WTC11 (cell line): ENCODE data around the gene CXCR3. TPM values are rescaled to one million over a fixed set of nuclear protein-coding genes. Genes with fewer than 3 reads are reported as not detected.

Source experiments
- ATAC-seq: fragments of 200-7000 bp; cut with Tn5 transposase; 2 replicates; pipeline ENCODE4 v1.10.0; 2021; ENCODE audit warnings: mild to moderate bottlenecking, moderate library complexity
- CTCF ChIA-PET: fragments of 300-600 bp; sonication (Branson Sonifier 250); formaldehyde crosslinking; loops from one replicate; lab custom pipeline; 2021; ENCODE audit warnings: antibody characterized with exemption; lab: Charles Lee
- POLR2A ChIA-PET: fragments of 350-600 bp; sonication (Branson Sonifier 250); formaldehyde crosslinking; loops from one replicate; lab custom pipeline; 2021; ENCODE audit warnings: antibody characterized with exemption; lab: Charles Lee
- DNase-seq: peaks from one replicate; pipeline ENCODE4 v3.0.0; 2021; ENCODE audit warnings: low spot score
- H3K27ac Mint-ChIP-seq: 2 replicates; pipeline ENCODE4 v1.8.0; 2021; ENCODE audit warnings: mixed read lengths
- H3K27me3 Mint-ChIP-seq: 2 replicates; pipeline ENCODE4 v1.8.0; 2021; ENCODE audit warnings: low read depth, mild to moderate bottlenecking, moderate library complexity, mixed read lengths
- H3K36me3 Mint-ChIP-seq: 2 replicates; pipeline ENCODE4 v1.8.0; 2021; ENCODE audit warnings: mixed read lengths
- H3K4me1 Mint-ChIP-seq: 2 replicates; pipeline ENCODE4 v1.8.0; 2022; ENCODE audit warnings: mixed read lengths
- H3K4me3 Mint-ChIP-seq: 2 replicates; pipeline ENCODE4 v1.8.0; 2021; ENCODE audit warnings: mild to moderate bottlenecking, moderate library complexity, mixed read lengths
- H3K9me3 Mint-ChIP-seq: 2 replicates; pipeline ENCODE4 v1.8.0; 2021; ENCODE audit warnings: mixed read lengths
- CBFB ChIP-seq: sonication (generic); formaldehyde crosslinking; IDR thresholded peaks from 2 replicates; pipeline ENCODE4 v1.8.1; 2022; ENCODE audit warnings: mild to moderate bottlenecking, low read depth, missing genetic modification reagents
- CREB1 ChIP-seq: sonication (generic); formaldehyde crosslinking; IDR thresholded peaks from 2 replicates; pipeline ENCODE4 v1.8.0; 2023; ENCODE audit warnings: mild to moderate bottlenecking, missing genetic modification reagents
- EMX1 ChIP-seq: fragments of 250-450 bp; sonication (Bioruptor Pico); IDR thresholded peaks from 2 replicates; pipeline ENCODE4 v1.8.0; 2021; ENCODE audit warnings: mild to moderate bottlenecking
- ESRRA ChIP-seq: sonication (generic); formaldehyde crosslinking; IDR thresholded peaks from 2 replicates; pipeline ENCODE4 v1.8.1; 2022; ENCODE audit warnings: mild to moderate bottlenecking, missing genetic modification reagents, borderline replicate concordance
- GTF2I ChIP-seq: fragments of 250-450 bp; sonication (Bioruptor Pico); conservative IDR thresholded peaks from 2 replicates; pipeline ENCODE4 v1.4.0; 2021; ENCODE audit warnings: mild to moderate bottlenecking
- NFYB ChIP-seq: sonication (generic); formaldehyde crosslinking; conservative IDR thresholded peaks from 2 replicates; pipeline ENCODE4 v1.8.0; 2022; ENCODE audit warnings: low read depth, missing genetic modification reagents
- NR2C2 ChIP-seq: sonication (generic); formaldehyde crosslinking; IDR thresholded peaks from 2 replicates; pipeline ENCODE4 v1.8.0; 2022; ENCODE audit warnings: mild to moderate bottlenecking, missing genetic modification reagents
- OVOL2 ChIP-seq: fragments of 250-450 bp; sonication (Bioruptor Pico); IDR thresholded peaks from 2 replicates; pipeline ENCODE4 v1.9.0; 2021; ENCODE audit warnings: mild to moderate bottlenecking, borderline replicate concordance
- PRRX2 ChIP-seq: fragments of 250-450 bp; sonication (Bioruptor Pico); IDR thresholded peaks from 2 replicates; pipeline ENCODE4 v1.8.0; 2021; ENCODE audit warnings: mild to moderate bottlenecking
- RELA ChIP-seq: sonication (generic); formaldehyde crosslinking; IDR thresholded peaks from 2 replicates; pipeline ENCODE4 v1.8.1; 2022; ENCODE audit warnings: missing genetic modification reagents, mild to moderate bottlenecking, borderline replicate concordance
- TCF7 ChIP-seq: sonication (generic); formaldehyde crosslinking; IDR thresholded peaks from 2 replicates; pipeline ENCODE4 v1.8.0; 2022; ENCODE audit warnings: mild to moderate bottlenecking, low read depth, missing genetic modification reagents, moderate library complexity
- TP53 ChIP-seq: sonication (generic); formaldehyde crosslinking; IDR thresholded peaks from 2 replicates; pipeline ENCODE4 v1.8.1; 2023; ENCODE audit warnings: mild to moderate bottlenecking, missing genetic modification reagents
- ZBTB21 ChIP-seq: sonication (generic); formaldehyde crosslinking; IDR thresholded peaks from 2 replicates; pipeline ENCODE4 v1.8.1; 2023; ENCODE audit warnings: mild to moderate bottlenecking, missing genetic modification reagents, borderline replicate concordance
- total RNA-seq: library from RNA; stranded (reverse); gene quantifications from 3 replicates; pipeline ENCODE4 v1.2.3, GENCODE V29; 2021
- TF ChIP-seq, protein P1 (sequence below): fragments of 250-450 bp; sonication (Bioruptor Pico); IDR thresholded peaks from 2 replicates; pipeline ENCODE4 v1.9.0; 2021; ENCODE audit warnings: mild to moderate bottlenecking
- TF ChIP-seq, protein P2 (sequence below): sonication (generic); formaldehyde crosslinking; IDR thresholded peaks from 2 replicates; pipeline ENCODE4 v1.8.1; 2022; ENCODE audit warnings: mild to moderate bottlenecking, moderate library complexity, missing genetic modification reagents
- TF ChIP-seq, protein P3 (sequence below): sonication (generic); formaldehyde crosslinking; IDR thresholded peaks from 2 replicates; pipeline ENCODE4 v1.8.1; 2022; ENCODE audit warnings: mild to moderate bottlenecking, missing genetic modification reagents, moderate library complexity, borderline replicate concordance
- TF ChIP-seq, protein P4 (sequence below): sonication (generic); formaldehyde crosslinking; IDR thresholded peaks from 2 replicates; pipeline ENCODE4 v1.8.1; 2023; ENCODE audit warnings: mild to moderate bottlenecking, missing genetic modification reagents
- TF ChIP-seq, protein P5 (sequence below): sonication (generic); formaldehyde crosslinking; IDR thresholded peaks from 2 replicates; pipeline ENCODE4 v1.8.1; 2023; ENCODE audit warnings: mild to moderate bottlenecking, missing genetic modification reagents, moderate library complexity
- TF ChIP-seq, protein P6 (sequence below): sonication (generic); formaldehyde crosslinking; IDR thresholded peaks from 2 replicates; pipeline ENCODE4 v1.8.0; 2022; ENCODE audit warnings: mild to moderate bottlenecking, missing genetic modification reagents
- TF ChIP-seq, protein P7 (sequence below): sonication (generic); formaldehyde crosslinking; IDR thresholded peaks from 2 replicates; pipeline ENCODE4 v1.8.0; 2023; ENCODE audit warnings: missing genetic modification reagents

CXCR3 gene
- total RNA-seq, 1 experiment from 2014 or later, result 0.11 TPM

DNA sequence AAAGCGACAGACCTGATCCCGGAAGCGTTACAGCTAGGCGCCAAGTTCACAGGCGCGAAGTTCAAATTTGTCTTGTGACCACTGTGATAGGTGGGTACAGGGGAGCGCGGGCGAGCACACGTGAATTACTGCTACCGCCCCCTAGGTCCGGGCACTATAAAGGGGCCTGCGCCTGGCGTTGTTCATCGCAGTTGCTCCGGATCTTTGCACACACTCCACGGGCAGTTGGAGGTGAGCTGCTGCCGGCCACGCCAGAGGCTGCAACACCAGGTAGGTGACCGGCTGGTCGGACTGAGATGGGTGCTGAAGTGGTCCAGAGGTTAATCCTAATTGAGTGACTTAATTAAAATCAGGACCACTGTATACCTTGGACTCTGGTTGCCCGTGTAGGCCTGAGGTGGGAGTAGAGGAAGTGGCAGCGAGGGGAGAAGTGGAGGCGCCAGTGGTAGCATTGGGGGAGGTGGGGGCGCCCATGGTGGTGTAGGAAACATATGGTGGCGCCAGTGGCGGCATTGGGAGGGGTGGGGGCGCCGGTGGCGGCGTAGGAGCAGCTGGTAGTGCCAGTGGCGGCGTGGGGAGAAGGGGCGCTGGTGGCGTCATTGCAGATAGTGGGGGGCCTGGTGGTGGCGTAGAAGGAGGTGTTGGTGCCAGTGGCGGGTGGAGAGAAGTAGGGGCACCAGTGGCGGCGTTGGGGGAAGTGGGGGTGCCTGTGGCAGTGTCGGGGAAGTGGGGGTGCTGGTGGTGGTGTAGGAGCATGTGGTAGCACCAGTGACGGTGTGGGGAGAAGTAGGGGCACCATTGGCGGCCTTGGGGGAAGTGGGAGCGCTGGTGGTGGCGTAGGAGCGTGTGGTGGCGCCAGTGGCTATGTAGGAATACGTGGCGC lies 39.8 kb downstream of the CXCR3 start, which contains the start of gene GCNA (continued):
- TF ChIP-seq, protein P1, sequence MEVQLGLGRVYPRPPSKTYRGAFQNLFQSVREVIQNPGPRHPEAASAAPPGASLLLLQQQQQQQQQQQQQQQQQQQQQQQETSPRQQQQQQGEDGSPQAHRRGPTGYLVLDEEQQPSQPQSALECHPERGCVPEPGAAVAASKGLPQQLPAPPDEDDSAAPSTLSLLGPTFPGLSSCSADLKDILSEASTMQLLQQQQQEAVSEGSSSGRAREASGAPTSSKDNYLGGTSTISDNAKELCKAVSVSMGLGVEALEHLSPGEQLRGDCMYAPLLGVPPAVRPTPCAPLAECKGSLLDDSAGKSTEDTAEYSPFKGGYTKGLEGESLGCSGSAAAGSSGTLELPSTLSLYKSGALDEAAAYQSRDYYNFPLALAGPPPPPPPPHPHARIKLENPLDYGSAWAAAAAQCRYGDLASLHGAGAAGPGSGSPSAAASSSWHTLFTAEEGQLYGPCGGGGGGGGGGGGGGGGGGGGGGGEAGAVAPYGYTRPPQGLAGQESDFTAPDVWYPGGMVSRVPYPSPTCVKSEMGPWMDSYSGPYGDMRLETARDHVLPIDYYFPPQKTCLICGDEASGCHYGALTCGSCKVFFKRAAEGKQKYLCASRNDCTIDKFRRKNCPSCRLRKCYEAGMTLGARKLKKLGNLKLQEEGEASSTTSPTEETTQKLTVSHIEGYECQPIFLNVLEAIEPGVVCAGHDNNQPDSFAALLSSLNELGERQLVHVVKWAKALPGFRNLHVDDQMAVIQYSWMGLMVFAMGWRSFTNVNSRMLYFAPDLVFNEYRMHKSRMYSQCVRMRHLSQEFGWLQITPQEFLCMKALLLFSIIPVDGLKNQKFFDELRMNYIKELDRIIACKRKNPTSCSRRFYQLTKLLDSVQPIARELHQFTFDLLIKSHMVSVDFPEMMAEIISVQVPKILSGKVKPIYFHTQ (CRISPR knock-in tag), result no peak
- TF ChIP-seq CREB1 (CRISPR knock-in tag) (no peak), GTF2I (CRISPR knock-in tag) (no peak), NR2C2 (CRISPR knock-in tag) (no peak)
- TF ChIP-seq, protein P2, sequence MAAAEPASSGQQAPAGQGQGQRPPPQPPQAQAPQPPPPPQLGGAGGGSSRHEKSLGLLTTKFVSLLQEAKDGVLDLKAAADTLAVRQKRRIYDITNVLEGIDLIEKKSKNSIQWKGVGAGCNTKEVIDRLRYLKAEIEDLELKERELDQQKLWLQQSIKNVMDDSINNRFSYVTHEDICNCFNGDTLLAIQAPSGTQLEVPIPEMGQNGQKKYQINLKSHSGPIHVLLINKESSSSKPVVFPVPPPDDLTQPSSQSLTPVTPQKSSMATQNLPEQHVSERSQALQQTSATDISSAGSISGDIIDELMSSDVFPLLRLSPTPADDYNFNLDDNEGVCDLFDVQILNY (CRISPR knock-in tag), result no peak
- TF ChIP-seq, protein P3, sequence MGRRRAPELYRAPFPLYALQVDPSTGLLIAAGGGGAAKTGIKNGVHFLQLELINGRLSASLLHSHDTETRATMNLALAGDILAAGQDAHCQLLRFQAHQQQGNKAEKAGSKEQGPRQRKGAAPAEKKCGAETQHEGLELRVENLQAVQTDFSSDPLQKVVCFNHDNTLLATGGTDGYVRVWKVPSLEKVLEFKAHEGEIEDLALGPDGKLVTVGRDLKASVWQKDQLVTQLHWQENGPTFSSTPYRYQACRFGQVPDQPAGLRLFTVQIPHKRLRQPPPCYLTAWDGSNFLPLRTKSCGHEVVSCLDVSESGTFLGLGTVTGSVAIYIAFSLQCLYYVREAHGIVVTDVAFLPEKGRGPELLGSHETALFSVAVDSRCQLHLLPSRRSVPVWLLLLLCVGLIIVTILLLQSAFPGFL (CRISPR knock-in tag), result no peak

DNA sequence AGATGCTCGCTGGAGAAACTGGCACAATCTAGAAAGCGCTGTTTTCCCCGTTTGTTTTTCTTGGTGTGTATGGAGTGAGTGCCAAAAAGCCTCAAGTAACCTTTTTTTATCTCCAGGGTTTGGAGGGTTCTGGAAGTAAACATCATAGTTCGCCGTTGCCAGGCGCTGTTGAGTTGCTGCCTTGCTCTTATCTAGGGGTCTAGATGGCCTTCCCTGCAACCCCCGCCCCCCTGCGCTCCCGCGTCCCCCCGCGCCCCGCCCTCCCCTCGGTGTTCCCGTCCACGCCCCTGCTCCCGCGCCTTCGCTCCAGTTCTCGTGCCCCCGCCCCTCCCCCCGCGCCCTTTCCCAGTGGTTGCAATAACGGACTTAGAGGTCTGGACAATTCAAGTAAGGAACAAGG lies 40.6 kb downstream of the CXCR3 start:
- POLR2A ChIA-PET, result interaction anchor here (0.7 kb wide), 1 partner anchor 212 kb away, joined by 3 read pairs; no protein-coding TSS in a partner anchor
- peaks cover 38% of the 10 kb centered on the region for H3K36me3 Mint-ChIP-seq
- TF ChIP-seq EMX1, result no peak
- TF ChIP-seq TCF7 (CRISPR knock-in tag), result no peak
- no peak for TF ChIP-seq TP53 (CRISPR knock-in tag)
- TF ChIP-seq OVOL2 (CRISPR knock-in tag), result no peak
- TF ChIP-seq, all 79 proteins: peak for 0
- no peaks in the 10 kb centered on the region for H3K27me3 Mint-ChIP-seq
- H3K27ac Mint-ChIP-seq, result no peak overlapping the region
- DNase-seq (no peak), ATAC-seq (no peak)
- H3K4me3 Mint-ChIP-seq, result no peak overlapping the region
- CTCF ChIA-PET, result no interaction called here
- H3K9me3 Mint-ChIP-seq, result no peaks in the 10 kb centered on the region
- H3K4me1 Mint-ChIP-seq, result 0 out of 2 replicates have a peak, but pooled peaks cover 2% of the 10 kb centered on the region

DNA sequence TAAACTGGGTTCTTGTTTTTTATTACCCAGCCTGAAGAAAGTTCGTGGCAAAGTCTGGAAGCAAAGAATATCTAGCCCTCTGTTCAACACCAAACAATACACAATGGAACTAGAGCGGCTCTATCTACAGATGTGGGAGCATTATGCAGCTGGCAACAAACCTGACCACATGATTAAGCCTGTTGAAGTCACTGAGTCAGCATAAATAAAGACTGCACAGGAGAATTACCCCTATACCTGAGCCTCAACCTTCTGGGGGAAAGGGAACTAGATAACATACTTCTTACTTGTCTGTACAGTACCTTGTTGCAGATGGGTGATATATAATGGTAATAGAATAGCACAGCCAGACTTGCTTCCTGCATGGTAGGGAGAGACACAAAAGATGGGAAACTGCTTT lies 44.7 kb downstream of the CXCR3 start:
- Mint-ChIP-seq H3K4me1 (0 out of 2 replicates have a peak, but pooled peaks cover 2% of the 10 kb centered on the region), H3K4me3 (no peak overlapping the region), H3K36me3 (peaks cover 55% of the 10 kb centered on the region)
- POLR2A ChIA-PET, result no interaction called here
- CTCF ChIA-PET, result no interaction called here
- no peak for ATAC-seq
- no peak for DNase-seq
- TF ChIP-seq, protein P1 (CRISPR knock-in tag), result no peak
- TF ChIP-seq ESRRA (CRISPR knock-in tag) (no peak), CBFB (CRISPR knock-in tag) (no peak), PRRX2 (no peak), NFYB (CRISPR knock-in tag) (no peak), ZBTB21 (CRISPR knock-in tag) (no peak), TP53 (CRISPR knock-in tag) (no peak), RELA (CRISPR knock-in tag) (no peak)
- TF ChIP-seq, protein P4, sequence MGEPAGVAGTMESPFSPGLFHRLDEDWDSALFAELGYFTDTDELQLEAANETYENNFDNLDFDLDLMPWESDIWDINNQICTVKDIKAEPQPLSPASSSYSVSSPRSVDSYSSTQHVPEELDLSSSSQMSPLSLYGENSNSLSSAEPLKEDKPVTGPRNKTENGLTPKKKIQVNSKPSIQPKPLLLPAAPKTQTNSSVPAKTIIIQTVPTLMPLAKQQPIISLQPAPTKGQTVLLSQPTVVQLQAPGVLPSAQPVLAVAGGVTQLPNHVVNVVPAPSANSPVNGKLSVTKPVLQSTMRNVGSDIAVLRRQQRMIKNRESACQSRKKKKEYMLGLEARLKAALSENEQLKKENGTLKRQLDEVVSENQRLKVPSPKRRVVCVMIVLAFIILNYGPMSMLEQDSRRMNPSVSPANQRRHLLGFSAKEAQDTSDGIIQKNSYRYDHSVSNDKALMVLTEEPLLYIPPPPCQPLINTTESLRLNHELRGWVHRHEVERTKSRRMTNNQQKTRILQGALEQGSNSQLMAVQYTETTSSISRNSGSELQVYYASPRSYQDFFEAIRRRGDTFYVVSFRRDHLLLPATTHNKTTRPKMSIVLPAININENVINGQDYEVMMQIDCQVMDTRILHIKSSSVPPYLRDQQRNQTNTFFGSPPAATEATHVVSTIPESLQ, result no peak
- TF ChIP-seq, protein P5, sequence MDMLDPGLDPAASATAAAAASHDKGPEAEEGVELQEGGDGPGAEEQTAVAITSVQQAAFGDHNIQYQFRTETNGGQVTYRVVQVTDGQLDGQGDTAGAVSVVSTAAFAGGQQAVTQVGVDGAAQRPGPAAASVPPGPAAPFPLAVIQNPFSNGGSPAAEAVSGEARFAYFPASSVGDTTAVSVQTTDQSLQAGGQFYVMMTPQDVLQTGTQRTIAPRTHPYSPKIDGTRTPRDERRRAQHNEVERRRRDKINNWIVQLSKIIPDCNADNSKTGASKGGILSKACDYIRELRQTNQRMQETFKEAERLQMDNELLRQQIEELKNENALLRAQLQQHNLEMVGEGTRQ (CRISPR knock-in tag), result no peak
- TF ChIP-seq, protein P6, sequence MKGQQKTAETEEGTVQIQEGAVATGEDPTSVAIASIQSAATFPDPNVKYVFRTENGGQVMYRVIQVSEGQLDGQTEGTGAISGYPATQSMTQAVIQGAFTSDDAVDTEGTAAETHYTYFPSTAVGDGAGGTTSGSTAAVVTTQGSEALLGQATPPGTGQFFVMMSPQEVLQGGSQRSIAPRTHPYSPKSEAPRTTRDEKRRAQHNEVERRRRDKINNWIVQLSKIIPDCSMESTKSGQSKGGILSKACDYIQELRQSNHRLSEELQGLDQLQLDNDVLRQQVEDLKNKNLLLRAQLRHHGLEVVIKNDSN, result no peak
- TF ChIP-seq, protein P7, sequence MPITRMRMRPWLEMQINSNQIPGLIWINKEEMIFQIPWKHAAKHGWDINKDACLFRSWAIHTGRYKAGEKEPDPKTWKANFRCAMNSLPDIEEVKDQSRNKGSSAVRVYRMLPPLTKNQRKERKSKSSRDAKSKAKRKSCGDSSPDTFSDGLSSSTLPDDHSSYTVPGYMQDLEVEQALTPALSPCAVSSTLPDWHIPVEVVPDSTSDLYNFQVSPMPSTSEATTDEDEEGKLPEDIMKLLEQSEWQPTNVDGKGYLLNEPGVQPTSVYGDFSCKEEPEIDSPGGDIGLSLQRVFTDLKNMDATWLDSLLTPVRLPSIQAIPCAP (CRISPR knock-in tag), result no peak
- TF ChIP-seq, all 79 proteins: peak for 0
- Mint-ChIP-seq H3K27ac (no peak overlapping the region), H3K27me3 (no peaks in the 10 kb centered on the region), H3K9me3 (no peaks in the 10 kb centered on the region)
